HG02678 (cell line): Measurements from ENCODE around the gene SCAMP4.

Experiments
- ATAC-seq: cut with Tn5 transposase; IDR thresholded peaks from one replicate; pipeline ENCODE4 v1.9.1; 2021; ENCODE audit warnings: mild to moderate bottlenecking, moderate library complexity; ENCODE audit not compliant: unreplicated experiment

The SCAMP4 gene

DNA sequence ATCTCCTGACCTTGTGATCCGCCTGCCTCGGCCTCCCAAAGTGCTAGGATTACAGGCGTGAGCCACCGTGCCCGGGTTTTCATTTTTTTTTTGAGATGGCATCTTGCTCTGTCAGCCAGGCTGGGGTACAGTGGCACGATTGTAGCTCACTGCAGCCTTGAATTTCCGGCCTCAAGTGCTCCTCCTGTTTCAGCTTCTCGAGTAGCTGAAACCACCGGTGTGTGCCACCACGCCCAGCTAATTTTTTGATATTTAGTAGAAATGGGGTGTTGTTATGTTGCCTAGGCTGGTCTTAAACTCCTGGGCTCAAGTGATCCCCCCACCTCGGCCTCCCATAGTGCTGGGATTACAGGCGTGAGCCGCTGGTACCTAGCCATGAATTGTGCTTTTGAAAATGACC, 5.9 kb downstream of the SCAMP4 start:
- no peak for ATAC-seq

DNA sequence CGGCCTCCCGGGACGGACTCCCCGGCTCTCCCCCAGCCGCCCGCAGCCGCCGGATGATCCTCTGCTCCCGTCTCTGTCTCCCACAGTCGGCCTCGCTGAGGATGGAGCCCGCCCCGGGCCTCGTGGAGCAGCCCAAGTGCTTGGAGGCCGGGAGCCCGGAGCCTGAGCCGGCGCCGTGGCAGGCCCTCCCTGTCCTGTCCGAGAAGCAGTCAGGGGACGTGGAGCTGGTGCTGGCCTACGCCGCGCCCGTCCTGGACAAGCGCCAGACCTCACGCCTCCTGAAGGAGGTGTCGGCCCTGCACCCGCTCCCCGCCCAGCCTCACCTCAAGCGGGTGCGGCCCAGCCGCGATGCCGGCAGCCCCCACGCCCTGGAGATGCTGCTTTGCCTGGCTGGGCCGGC, 6.8 kb downstream of the SCAMP4 start:
- no peak for ATAC-seq

GRCh38 chr19:1912760-1913505, 7.7 kb downstream of the SCAMP4 start:
- ATAC-seq, result no peak

GRCh38 chr19:1913781-1914577, 8.8 kb downstream of the SCAMP4 start:
- ATAC-seq, result no peak

- no peak for ATAC-seq
These were observed 9.7 kb downstream of the SCAMP4 start for GRCh38 chr19:1914826-1915341.

- no peak for ATAC-seq
These were observed 11.9 kb downstream of the SCAMP4 start for GRCh38 chr19:1917146-1917545.

DNA sequence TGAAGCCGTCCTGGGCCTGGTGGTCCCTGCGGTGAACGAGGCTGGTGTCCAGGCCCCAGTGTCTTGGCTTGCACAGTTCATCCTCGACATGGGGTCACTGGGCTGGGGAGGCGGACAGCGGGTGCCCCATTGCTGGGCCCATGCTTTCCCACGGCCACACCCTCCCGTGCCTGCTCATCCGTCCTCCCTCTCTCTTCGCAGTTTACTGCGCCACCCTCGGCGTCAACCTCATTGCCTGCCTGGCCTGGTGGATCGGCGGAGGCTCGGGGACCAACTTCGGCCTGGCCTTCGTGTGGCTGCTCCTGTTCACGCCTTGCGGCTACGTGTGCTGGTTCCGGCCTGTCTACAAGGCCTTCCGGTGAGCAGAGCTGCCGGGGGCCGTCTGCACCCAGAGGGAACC, 12.7 kb downstream of the SCAMP4 start:
- ATAC-seq, result no peak

DNA sequence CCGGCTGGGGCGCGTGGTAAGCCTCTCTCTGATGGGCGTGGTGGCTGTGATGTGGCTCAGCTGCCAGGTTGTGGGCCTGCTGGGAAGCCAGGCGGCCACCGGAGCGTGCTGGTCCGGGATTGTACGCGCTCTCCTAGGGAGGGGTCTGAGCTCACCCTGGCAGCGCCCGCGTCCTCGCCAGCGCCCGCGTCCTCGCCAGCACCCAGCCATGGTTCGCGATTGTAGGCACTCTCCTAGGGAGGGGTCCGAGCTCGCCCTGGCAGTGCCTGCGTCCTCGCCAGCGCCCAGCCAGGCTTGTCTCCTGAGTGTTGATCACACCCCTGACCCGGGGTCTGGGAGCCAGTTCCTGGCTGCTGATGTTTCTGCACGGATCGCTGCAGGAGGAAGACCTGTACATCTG, 13.8 kb downstream of the SCAMP4 start:
- ATAC-seq, result no peak

DNA sequence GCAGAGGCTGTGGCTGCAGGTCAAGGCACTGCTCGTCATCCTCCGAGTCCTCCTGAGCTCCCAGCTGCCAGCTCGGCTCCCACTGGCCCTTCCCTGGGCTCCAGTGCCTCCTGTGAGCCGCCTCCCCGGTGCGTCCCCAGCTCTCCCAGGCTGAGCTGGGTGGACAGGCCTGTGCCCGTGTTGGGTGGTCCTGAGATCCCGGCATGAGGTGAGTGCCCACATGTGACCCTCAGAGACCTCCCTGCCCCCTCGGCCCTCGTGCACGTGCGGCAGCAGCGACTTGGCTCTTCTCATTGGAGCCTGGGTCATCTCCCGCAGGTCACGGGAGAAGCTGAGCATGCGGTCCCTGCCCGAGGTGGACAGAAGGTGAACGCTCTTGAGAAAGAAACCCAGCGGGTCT, 15.4 kb downstream of the SCAMP4 start:
- ATAC-seq, result no peak

- no peak for ATAC-seq
These were observed 16.1 kb downstream of the SCAMP4 start for GRCh38 chr19:1921326-1921725.

DNA sequence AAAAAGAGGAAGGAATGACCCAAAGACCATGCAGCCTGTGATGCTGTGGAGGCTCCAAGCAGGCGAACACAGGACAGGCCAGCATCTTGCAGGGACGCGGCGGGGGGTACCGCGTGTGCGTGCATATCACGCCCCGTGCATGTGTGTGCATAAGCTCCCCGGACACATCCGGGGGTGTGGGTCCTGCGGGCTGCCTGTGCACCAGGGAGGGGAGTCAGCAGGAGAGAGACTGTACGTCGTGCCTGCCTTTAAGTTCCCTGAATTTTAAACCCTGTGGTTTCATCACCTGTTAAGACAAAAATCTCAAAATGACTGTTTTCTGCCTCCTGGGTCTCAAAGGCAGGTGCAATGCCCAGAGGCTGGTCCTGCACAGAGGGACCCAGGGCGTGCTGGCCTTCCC, 16.6 kb downstream of the SCAMP4 start:
- no peak for ATAC-seq

GRCh38 chr19:1922803-1923202, 17.6 kb downstream of the SCAMP4 start:
- no peak for ATAC-seq

GRCh38 chr19:1923319-1923718, 18.1 kb downstream of the SCAMP4 start:
- no peak for ATAC-seq

DNA sequence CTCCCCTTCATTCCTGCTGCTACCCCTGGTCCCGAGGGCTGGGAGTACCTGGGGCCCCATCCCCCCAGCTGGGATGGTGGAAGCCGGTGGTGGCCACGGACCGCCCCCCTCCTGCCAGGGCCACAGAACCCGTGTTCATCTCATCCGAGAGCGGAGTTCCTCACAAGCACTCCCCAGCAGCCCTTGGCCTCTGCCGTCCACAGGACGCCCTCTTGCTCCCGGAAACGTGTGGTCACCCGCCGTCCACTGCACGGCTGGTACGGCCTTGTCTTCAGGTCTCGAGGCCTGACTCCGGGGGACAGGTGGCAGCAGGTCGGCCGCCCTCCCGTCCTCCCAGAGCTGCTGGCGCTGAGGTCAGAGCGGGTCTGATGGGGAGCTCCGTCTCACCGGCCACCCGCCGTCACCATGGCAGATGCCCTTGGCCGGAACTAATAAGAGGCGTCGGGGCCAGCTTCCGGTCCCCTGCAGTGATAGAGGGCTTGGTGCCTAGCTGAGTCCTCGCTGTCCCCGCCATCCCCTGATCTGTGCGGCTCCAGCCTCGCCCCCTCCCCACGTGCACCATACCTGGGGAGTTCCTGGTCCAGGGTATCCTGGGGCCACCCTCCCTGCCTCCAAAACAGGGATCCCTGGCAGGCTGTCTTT, 19.2 kb downstream of the SCAMP4 start:
- ATAC-seq, result no peak

- ATAC-seq, result no peak
These were observed 20.3 kb downstream of the SCAMP4 start for GRCh38 chr19:1925544-1925943.

- ATAC-seq, result peak; percentile 55
These were observed 24.0 kb downstream of the SCAMP4 start for GRCh38 chr19:1929021-1929742.

DNA sequence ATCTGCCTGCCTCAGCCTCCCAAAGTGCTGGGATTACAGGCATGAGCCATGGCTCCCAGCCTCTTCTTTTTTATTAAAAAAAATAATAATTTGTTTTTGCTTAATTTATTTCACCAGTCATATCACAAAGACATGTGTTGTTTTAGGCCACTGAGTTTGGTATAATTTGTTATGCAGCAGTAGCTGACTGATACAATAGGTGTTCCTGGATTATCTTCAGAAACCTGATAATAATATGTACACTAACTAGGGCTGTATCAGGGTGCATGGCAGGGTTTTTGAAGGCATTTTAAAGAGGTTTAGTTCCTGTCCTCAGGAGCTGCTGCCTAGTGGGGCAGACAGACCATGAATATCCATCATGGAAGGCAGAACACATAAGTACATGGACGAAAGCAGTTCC, 26.2 kb downstream of the SCAMP4 start:
- ATAC-seq, result no peak

GRCh38 chr19:1932395-1932794, 27.2 kb downstream of the SCAMP4 start:
- ATAC-seq, result no peak

- ATAC-seq, result no peak
These were observed 28.0 kb downstream of the SCAMP4 start for GRCh38 chr19:1933244-1933643.

- no peak for ATAC-seq
These were observed 28.7 kb downstream of the SCAMP4 start for GRCh38 chr19:1933942-1934341.
